NCI-H446 treated with DMSO at 0.1 percent for 48 hours (cell line): ENCODE measurements around the gene CLDN6.

Experiments
- DNase-seq: peaks from one replicate; lab custom pipeline; 2025; lab: John Stamatoyannopoulos, UW

Gene CLDN6

DNA sequence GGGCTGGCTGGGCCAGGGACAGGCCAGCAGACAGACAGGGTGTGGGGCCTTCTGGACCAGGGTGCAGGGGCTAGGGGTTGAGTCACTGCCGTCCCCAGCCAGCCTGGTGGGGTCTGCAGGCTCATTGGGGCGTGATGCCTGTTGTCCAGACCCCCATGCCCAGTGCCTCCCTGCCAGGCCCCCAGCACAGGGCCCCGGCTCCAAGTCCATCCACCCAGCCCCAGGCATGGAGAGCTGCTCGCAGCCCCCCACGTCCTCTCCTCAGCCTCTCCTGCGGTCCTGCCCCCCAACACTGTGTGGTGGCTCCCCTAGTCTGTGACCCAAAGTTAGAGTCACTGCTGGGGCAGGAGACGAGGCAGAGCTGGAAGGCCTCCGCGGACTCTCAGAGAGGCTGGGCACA, 30.7 kb downstream of the CLDN6 start:
- no peak for DNase-seq

DNA sequence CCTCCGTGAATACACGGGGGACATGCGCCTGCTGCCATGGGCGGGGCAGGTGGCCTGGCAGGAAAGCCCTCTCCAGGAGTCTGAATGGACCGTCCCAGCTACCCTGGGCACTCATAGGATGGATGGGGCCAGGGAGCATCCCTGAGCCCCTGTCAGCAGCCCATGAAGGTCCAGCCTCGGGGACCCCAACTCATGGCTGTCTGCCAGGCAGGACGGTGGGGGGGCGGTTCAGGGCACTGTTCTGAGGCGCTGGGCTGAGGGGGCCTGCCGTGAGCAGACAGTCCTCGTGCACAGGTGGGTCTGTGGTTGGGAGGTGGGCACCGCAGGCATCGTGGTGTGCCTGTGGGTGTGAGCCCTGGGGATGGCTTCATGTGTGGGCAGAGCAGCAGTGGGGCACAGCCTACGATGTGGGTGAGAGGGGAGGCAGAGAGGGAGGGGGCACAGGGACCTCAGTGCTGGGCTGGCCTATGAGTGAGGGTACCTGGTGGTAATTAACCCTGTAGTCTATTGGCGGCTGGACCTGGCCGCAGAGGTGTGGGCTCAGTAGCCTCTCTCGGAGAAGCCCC, 31.3 kb downstream of the CLDN6 start:
- no peak for DNase-seq

DNA sequence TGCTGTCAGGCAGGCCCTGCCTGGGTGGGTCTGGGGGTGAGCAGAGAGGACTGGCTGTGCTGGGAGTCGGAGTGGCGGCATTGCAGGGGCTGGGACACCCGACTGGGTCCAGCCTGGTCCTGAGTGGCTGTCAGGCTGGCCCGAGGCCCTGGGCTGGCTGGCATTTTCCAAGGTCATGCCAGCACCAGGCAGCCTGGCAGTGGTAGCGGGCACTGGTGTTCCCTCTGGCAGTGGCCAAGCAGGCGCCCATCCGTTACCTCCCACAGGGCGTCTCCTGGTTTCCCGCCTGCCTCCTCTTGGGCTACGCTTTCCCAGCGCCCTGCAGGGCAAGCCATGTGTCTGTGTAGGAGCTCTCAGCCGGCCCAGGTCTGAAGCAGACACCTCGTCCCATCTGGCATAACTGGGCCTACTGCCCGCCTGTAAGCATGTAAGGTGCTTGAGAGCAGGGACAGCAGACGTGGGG, 32.1 kb downstream of the CLDN6 start:
- peak; percentile 86 for DNase-seq

DNA sequence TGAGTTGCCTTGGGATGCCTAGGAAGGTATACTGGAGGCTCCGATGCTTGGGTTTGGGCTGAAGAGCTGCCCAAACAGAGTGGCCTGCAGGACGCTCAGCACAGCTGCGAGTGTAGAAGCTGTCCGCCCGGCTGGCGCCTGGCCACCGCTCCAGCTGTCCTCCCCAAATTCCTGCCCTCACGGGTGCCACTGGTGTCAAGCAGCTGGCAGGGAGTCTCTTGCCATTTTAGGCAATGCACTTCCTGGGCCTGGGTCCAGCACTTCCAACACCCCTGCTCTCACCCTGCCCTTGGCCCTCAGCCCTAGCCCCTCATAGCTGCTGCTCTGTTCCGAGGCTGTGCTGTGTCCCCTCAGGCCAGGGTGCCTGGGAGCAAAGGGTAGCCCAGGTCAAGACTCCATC, 32.5 kb downstream of the CLDN6 start:
- peak; percentile 35 for DNase-seq

DNA sequence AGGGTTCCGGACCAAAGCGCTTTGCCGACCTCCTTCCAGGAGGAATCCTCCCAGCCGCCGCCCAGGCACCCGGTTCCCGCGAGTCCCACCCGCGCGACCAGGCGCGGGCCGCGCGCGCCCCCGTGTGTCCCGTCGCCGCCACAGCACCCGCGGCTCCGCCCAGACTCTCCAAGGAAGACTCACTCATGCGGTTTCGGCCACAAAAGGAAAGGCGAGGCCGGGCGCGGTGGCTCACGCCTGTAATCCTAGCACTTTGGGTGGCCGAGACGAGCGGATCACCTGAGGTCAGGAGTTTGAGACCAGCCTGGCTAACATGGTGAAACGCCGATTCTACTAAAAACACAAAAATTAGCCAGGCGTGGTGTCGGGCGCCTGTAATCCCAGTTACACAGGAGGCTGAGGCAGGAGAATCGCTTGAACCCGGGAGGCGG, 34.3 kb downstream of the CLDN6 start:
- DNase-seq = peak; percentile 26

DNA sequence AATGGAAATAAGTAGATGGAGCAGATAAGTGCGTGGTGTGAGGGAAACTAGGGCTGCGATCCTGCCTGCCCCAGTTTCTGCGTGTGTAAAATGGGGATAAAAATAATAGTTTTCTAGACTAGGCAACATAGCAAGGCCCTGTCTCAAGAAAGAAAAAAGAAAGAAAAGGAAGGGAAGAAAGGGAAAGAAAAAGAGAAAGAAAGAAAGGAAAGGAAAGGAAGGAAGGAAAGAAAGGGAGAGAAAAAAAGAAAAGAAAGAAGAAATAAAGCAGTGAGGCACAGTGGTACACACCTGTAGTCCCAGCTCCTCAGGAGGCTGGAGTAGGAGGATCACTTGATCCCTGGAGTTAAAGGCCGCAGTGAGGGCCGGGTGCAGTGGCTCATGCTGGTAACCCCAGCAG, 35.6 kb downstream of the CLDN6 start:
- no peak for DNase-seq

DNA sequence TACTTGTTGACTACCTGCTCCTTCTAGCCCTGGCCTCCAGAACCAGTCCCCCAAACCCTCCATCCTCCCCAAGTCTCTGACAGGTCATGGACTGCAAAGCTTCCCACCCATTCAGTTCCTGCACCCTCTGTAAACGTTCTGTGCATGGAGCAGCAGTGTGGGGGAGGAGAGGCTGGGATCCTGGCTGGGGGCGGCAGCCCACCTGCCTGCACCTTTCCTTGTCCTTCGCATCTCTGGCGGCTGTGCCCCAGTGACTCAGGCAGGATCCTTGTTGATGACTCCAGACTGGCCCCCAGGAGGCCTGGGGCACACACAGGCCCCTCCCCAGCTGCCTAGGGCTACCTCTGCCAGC, 36.1 kb downstream of the CLDN6 start:
- no peak for DNase-seq

DNA sequence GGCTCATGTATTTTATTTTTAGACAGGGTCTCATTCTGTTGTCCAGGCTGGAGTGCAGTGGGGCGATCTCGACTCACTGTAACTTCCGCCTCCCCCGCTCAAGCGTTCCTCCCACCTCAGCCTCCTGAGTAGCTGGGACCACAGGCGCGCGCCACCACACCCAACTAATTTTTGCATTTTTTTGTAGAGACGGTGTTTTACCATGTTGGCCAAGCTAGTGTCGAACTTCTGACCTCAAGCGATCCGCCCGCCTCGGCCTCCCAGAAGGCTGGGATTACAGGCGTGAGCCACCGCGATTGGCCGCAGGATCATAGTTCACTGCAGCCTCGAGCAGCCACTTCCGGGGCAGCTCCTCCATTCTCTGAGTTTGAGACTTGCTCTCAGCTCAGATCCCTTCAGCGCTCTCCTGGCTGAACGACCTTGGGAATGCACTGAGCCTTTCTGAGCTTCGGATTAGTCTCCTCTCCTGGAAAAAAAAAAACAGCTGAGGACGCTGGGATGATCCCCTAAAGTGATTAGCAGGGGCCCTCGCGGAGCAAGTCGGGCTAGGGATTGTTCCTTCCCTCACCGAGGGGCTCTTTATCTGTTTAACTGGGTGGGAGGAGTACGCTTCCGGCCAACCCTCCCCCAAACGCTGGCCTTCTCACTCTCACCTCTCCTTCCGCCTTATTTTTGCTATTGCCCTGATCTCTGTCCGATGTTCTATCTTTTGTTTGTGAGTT, 36.6 kb downstream of the CLDN6 start:
- no peak for DNase-seq

DNA sequence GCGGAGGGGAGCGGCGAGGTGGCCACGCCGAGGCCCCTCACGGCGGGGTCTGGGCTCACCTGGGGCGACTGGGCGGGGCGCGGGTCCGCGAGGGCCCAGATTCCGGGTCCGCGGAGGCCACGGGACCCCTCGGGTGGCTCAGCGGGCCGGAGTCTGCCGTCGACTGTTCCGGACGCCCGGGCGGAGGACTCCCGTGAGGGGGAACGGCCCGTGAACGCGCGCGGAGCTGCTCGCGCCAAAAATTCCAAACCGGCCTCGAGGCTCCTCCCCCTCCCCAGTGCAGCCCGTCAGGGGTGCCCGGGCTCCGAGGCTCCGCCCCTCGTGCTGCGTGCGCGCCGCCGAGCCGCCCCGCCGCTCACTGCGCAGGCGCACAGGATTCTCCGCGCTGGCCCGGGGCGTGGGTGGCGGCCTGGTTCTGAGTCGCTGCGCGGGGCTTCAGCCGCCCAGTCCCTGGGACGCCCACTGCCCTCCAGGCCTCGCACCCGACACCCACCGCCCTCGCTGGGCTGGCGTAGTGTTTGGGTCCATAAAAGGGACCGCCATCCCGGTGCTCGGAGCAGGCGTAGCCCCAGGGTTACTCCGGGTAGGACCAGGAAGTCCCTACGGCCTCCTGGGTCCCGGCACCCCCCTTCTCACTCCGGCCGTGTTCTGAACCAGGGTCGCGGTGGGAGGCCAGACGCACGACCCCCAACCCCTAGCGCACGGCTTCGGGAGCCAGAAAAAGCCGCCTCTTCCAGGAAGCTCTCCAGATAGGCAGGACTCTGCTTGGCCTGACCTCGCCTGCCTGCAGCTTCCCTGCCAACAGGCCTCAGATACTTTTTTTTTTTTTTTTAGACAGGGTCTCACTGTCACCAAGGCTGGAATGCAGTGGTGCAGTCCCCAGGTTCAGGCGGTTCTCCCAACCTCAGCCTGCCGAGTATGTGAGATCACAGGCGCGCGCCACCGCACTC, 37.5 kb downstream of the CLDN6 start, which contains the start of gene PKMYT1:
PKMYT1 (minus strand) TSS at position 220 of the 950 bp plus-strand sequence. CDS start 789 bp downstream, outside the sequence.
- DNase-seq = peak; percentile 51

DNA sequence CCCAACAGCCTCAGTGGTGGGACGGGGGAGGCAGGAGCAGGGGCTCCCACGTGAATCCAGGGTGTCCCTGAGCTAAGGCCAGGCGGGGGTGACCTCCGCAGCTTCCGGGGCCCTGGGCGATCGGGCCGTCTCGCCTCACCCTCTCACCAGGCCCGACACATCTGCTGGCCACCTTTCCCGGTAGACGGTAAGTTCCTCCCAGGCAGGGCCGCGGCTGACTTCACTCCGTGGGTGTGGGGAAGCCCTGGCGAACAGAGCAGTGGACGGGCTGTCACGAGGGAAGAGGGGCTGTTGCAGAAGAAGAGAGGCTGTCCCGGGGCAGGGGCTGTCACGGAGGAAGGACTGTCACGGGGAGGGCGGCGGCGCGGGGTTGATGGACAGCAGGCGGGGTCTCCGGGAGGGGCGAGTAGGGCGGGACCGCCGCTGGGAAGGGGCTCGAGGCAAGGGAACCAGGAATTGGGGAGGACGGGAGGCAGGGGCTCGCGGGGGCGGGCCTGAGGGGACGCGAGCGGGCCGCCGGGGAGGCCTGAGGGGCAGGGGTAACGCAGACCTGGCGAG, 38.2 kb downstream of the CLDN6 start:
- DNase-seq = no peak

DNA sequence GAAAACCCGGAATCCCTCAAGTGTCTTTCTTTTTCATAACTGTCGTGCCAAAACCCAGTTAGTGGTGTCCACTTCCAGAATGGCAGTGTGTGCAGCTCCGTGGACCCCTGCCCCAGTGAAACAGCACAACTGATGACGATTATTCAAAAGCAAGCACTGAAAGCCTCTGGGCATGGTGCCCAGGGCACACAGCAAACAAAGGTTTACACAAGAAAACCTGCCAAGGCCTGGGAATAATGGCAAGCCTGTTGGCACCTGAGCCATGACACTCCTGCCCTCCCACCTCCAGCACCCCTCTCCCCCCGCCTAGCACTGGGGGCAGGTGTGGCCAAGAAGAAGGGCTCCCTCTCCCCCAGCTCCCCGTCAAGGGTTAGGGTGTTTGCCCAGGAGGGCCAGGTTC, 40.5 kb downstream of the CLDN6 start:
- DNase-seq = peak; percentile 32

DNA sequence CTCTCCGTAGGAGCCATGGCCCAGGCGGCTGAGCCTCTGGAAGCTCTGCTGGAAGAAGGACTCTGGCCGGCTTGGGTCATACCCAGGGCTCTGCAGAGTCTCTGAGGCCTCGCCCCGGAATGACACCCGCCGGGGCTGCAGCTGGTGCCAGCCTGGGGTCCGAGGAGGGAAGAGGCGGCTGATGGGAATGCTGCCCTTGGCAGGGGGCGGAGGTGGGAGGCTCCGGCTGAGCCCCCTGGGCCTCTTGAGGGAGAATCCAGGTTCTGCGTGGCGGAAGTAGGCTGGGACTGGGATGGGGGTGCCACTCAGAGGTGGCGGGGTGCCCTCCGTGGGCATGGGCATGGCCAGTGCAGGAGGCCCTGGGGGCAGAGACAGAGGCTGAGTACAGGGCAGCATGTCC, 41.3 kb downstream of the CLDN6 start:
- DNase-seq = no peak

DNA sequence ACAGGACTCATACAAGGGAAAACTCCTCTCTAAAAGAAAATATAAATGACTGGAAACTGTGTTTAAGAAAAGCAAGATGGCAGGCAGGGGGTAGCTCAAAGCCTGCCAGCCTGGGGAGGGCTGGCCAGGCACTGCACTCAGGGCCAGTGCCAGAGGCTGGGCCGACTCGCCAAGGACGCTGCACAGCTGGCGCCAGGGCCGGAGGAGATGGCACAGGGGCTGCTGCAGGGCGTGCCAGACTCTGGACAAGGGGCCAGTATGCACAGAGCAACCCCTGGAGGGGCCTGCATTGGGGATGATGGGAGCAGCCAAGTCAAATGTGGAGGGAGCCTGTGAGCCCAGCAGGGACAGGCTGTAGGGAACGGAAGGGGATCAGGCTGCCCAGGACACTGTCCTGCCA, 41.8 kb downstream of the CLDN6 start:
- no peak for DNase-seq

DNA sequence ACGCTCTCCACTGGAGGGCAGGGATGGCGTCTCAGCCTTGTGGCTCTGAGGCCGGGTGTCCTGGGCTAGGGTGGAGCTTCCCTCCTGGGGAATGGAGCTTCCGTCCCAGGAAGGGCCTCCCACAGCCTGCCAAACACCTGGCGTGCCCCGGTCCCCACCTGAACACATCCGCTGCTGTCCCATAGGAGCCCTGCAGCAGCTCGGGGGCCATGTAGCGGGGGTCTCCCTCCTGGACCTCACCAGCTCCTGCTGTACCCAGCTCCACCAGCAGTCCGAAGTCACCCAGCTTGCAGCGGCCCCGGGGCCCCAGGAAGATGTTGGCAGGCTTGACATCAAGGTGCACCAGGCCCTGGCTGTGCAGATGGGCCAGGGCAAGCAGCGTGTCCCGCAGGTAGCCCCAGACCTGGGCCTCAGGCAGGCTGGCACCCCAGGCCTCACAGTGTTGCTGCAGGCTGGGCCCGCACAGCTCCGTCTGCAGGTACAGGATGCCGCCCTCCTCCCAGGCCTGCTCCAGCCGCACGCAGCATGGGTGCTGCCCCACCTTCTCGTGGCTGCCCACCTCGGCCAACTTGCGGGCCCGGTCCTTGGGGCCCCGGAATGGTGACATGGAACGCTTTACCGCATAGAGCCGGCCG, 42.7 kb downstream of the CLDN6 start:
- no peak for DNase-seq

DNA sequence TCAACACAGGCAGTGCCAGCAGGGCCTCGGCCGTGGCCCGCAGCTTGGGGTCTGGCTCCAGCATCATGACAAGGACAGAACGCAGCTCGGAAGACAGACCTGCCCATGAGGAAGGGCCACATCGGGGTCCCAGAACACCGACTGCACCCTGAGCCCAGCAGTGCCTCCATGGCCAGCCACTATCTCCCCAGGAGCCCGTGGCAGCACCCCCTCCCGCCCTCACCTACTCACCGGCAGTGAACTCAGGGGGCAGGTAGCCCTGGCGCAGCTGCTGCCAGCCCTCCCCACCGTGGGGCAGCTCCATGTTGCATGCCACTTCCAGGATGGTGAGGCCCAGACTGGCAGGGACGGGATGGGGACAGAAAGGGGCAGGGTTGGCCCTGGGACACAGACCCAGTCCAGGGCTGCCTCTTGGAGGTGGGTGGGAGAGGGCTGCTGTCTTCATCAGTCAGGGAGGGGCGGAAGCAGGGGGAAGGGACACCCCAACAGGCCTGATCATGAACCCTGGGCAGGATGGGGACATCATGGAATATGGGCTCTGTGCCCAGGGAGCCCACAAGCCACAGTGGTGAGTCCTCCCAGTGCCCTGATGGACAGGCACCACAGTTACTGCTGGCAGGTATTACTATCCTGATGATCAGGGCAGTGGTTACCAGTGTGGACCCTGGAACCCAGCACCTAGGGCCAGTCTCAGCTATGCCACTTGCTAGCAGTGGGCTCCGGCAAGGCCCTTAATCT, 43.5 kb downstream of the CLDN6 start:
- no peak for DNase-seq

DNA sequence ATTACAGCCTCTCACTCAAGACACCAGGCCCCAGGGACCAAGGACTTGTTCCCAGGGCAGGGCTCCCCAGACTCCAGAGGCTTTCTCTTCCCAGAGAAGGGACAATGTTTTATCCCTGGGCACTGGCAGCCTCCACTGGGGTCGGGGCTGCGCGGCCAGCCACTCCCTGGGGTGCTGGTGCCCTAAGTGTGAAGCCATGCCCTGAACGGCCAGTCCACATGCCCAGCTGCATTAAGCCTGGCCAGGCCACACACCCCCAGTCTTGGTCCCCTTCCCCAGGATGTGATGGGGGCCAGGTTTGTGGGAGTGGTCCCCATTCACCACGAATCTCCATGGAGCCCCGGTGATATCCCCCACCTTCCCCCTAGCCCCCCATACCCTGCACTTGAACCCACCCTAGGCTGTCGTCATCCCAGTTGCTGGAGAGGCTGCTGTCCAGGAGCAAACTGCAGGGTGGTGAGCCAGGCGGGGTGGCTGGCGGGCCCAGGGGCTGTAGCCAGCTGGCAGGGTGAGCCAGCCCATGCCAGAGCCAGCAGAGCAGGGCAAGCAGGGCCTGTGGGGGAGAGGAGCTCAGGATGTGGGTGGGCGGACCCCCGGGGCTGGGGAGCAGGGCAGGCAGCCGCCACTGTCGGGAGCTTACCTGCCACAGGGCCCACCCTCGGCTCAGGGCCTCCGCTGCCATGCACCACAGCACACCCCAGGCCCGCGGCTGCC, 44.2 kb downstream of the CLDN6 start:
- no peak for DNase-seq

DNA sequence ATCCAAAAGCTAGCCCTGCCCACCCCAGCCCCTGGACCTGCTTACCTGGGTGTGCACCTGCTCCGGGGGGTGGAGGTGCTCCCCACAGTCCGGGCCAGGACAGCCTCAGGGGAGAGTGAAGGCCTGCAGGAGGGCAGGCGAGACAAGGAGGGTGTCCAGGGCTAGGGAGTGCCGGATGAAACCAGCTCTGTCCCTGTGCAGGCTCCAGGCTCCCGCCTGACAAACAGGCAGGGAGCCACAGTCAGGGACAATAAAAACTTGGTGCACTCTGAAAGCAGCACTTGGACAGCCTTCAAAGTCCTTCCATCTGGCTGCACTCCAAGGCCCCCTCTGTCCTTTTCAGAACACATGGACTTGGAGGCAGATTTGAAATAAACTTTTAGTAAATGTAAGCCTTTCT, 44.9 kb downstream of the CLDN6 start:
- peak; percentile 22 for DNase-seq

DNA sequence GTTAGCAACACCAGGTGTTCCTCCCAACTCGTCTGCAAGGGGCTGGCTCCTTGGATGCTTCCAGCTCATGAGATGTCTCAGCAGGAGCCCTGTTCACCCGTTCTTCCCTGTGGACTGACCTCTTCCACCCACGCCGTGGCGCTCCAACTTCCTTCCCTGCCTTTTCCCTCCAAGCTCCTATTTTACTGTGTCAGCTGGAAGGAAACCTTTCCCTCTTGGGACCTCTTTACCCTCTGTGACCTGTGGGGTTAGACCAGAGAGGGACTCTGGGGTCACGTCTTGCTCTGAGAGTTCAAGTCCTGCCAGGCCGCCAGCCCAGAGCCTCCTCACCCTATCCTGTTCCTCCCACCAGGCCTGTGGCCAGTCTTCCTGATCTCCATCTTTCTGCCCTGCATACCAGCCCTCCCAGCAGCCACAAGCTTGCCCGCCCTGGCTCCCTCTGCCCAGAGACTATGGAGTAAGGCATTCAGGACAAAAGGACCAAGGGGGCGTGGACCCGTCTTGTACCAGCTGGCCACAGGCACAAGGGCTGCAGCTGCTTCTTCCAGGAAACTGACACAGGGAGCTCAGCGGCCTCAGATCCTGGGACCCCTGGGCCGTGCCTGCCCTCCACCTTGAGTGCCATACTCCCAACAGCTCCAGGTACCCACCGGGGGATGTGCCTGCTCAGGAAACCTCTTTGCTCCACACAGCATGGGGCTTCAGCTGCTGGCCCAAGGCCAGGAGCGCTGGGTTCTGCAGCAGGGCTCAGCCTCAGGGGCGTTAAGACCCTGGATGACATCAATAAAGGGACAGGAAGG, 45.8 kb downstream of the CLDN6 start:
- no peak for DNase-seq

DNA sequence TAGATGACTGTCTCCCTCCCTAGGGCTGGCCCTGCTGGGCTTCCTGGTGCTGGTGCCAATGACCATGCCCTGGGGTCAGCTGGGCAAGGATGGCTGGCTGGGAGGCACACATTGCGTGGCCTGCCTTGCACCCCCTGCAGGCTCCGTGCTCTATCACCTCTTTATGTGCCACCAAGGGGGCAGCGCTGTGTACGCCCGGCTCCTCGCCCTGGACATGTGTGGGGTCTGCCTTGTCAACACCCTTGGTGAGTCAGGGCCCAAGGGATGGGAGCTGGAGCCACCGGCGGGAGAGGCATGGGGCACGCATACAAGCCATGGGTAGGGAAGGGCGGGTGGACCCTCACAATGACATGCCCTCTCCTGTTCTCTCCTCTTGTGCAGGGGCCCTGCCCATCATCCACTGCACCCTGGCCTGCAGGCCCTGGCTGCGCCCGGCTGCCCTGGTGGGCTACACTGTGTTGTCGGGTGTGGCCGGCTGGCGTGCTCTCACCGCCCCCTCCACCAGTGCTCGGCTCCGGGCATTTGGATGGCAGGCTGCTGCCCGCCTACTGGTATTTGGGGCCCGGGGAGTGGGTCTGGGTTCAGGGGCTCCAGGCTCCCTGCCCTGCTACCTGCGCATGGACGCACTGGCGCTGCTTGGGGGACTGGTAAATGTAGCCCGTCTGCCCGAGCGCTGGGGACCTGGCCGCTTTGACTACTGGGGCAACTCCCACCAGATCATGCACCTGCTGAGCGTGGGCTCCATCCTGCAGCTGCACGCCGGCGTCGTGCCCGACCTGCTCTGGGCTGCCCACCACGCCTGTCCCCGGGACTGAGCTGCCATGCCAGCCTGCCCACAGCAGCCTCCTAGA, 46.6 kb downstream of the CLDN6 start:
- DNase-seq = no peak
